GM21447 (cell line): Measurements from ENCODE around the gene AFAP1L1.
"Not testable (repeated sequence)": the region's sequence is repeated elsewhere in the genome, so short reads cannot be mapped to it uniquely, and the experiment has no call there.

Experiments
- ATAC-seq: cut with Tn5 transposase; IDR thresholded peaks from one replicate; pipeline ENCODE4 v1.9.1; 2021; ENCODE audit not compliant: unreplicated experiment

Gene AFAP1L1

DNA sequence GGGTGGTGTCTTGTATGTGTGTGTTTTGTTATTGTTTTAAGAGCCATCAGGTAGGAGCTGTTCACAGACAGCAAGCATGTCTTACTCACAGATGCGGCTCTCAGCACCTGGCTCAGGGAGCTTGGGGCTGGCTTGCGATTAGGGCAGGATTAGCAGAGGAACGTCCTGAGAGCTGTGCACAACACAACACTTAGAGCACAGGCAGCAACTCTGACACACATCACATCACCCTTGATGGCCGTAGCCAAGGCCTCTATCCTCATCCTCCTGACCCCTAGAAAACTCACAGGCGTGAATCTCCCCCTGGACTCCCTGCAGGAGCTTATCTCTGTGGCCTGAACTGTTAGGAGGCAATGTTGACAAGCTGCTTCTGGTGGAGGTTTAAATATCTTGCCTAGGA, 114.5 kb downstream of the AFAP1L1 start:
- no peak for ATAC-seq

DNA sequence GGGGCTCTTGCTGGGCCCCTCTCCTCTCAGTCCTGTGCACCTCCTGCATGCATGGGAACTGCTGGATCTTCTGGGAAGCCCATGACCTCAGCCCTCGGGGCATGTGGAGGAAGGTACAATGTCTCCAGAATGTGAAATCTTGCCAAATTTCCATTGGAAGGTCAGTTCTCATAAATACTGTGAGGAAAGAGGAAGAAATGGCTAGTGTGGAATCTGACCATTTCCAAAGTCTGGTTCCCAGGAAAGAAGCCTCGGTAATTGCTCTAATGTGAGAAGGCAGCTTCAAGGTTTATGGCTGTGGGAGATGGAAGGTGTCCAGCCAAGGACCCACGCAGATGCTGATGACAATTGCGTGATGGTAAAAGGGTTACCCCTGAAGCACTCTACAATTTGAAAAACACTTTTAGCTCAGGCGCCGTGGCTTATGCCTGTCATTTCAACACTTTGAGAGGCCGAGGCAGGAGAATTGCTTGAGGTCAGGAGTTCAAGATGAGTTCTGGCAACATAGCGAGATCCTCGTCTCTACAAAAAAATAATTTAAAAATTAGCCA, 115.5 kb downstream of the AFAP1L1 start:
- no peak for ATAC-seq

DNA sequence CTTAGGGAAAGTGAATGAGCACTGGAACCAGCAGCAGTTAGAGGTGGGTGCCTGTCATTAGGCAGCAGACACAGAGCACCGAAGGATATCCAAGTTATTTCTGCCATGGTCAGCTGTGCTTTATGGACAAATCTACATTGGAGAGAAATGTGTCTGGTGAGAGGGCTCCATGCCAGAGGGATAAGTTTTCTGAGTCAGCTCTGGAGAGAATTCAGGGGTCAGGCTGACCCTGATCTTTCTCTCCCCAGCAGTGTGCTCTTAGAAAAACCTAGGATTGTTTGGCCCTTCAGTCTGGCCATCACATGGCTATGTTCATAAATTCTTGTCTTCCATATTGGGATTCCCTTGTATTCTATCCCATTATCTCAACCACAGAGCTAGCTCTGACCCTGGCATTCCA, 116.3 kb downstream of the AFAP1L1 start:
- ATAC-seq, result no peak

DNA sequence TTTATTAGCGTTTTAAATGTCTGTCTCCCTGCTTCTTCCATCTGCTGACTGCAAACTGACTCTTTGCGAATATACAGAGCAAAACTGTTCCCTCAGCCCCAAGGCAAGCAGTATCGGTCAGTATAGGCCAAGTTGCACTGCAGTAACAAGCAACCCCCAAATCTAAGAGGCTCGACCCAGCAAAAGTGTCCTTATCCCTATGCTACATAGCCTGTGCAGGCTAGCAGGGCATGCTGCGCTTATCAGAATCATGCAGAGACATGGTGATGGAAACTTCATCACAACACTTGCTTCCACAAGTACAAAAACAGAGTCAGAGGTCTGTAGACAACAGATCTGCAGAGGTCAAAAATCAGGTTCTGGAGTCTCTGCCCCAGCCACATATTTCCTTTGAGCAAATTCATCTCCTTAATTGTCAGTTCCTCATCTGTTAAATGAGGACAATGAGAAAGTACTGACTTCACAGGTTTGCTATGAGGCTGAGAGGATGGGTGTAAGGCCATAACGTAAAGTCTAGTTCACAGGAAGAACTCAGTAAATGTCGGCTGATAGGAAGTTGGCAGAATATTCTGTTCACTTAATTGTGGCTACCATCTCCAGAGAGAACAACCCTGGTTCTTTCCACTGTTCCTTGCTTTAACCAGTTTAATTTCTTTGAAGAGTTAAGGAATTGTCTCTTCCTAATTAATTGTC, 117.0 kb downstream of the AFAP1L1 start:
- ATAC-seq, result no peak

DNA sequence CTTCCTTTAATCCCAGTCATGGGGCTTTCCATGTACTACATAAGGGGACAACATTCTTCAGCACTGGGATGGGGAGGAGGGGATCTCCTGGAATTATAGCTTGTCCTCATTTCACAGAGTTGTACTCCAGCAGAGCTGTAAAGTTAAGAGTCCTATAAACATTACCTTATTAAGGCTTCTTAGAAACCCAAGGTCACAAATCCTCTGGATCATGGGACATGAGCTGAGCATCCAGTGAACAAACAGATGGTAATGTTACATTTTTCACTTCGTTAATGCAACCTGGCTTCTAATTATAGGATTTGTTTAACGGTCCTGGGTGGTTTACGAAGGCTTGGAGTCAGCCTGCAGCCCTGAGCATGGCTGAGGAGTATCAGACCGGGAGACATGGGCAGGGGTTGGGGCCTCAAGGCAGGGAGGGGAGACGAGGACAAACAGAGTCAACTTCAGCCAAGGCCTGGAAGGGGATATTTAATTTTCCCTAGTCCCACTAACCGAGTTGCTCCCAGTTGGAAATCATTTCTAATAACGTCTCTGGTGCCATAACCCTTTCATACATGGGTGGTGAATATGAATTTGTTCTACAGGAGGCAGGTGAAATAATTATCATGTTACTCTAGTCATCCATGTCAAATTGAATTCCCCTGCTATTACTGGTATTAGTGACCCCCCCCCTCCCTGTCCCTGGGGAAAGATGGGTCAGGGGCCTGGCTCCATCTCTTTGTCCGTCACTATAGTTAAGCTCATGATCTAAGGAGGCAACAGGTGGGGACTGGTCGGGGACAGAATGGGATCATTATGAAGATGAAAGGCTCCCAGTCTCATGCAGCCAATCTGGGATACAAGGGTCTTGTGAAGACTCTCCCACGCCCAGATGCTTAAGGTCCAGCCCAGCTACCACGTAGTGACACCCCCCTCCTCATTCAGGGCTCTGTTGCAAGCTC, 118.2 kb downstream of the AFAP1L1 start:
- no peak for ATAC-seq

DNA sequence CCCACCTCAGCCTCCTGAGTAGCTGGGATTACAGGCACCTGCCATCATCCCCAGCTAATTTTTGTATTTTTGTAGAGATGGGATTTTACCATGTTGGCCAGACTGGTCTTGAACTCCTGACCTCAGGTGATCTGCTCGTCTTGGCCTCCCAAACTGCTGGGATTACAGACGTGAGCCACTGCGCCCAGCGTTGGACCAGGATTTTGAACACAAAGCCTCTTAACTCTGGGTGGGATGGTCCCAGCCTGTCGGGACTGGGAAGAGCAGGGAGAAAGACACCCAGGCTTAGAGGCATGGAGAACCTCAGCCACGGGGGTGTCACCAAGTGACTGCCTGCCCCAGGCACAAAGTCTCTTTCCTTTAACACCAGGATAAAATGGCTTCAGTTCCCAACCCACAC, 119.4 kb downstream of the AFAP1L1 start:
- ATAC-seq, result not testable (repeated sequence)
